ENCODE results near the gene HYLS1.

GRCh38 chr11:125871391-125872137 lies 15.9 kb upstream of the HYLS1 start:
- TF ChIP-seq, protein P1, sequence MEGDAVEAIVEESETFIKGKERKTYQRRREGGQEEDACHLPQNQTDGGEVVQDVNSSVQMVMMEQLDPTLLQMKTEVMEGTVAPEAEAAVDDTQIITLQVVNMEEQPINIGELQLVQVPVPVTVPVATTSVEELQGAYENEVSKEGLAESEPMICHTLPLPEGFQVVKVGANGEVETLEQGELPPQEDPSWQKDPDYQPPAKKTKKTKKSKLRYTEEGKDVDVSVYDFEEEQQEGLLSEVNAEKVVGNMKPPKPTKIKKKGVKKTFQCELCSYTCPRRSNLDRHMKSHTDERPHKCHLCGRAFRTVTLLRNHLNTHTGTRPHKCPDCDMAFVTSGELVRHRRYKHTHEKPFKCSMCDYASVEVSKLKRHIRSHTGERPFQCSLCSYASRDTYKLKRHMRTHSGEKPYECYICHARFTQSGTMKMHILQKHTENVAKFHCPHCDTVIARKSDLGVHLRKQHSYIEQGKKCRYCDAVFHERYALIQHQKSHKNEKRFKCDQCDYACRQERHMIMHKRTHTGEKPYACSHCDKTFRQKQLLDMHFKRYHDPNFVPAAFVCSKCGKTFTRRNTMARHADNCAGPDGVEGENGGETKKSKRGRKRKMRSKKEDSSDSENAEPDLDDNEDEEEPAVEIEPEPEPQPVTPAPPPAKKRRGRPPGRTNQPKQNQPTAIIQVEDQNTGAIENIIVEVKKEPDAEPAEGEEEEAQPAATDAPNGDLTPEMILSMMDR (conservative IDR thresholded peaks at IDR 0.05), result peak; percentile 68
- no peak for TF ChIP-seq ZFX (IDR thresholded peaks at IDR 0.05)

Data from C4-2B (cell line).